Measurements from ENCODE around the gene PSMD14.

- TF ChIP-seq SRF (IDR thresholded peaks at IDR 0.05; ENCODE audit: low read depth) (no peak), CEBPB (IDR thresholded peaks at IDR 0.05; ENCODE audit: low read depth) (no peak), CTCF (IDR thresholded peaks at IDR 0.05 in 2 of 3, conservative IDR thresholded peaks at IDR 0.05 in 1 of 3; ENCODE audit: borderline replicate concordance in 1 of 3, insufficient read depth in 1 of 3, low read depth in 2 of 3, low read length in 2 of 3) (no peak)
These were observed 114.7 kb downstream of the PSMD14 start for GRCh38 chr2:161422816-161423403.

Data from HCT116 (cell line).